ENCODE measurements around the gene POLR3A. TPM values are rescaled to one million over a fixed set of nuclear protein-coding genes. Genes with fewer than 3 reads are reported as not detected.

POLR3A gene
- total and polyA plus RNA-seq, 9 donors: 10.3 to 17.6 (median 13.7) TPM

GRCh38 chr10:78049851-78050250 is 20.5 kb upstream of the POLR3A start:
- no peaks in the 10 kb centered on the region for H3K9me3 ChIP-seq (replicated peaks; ENCODE audit: control insufficient read depth, low read depth, low read length)
- WGBS (ENCODE audit: insufficient coverage): no CpG with 5 or more reads among the region's 1 CpG
- peak; percentile 73 for DNase-seq
- H3K27ac ChIP-seq (ENCODE audit: low read length): no peak overlapping the region
- H3K4me1 ChIP-seq (ENCODE audit: control insufficient read depth, insufficient read depth, low read length): peaks cover 14% of the 10 kb centered on the region
- peaks cover 9% of the 10 kb centered on the region for H3K36me3 ChIP-seq (ENCODE audit: control insufficient read depth, insufficient read depth, low read length)
- H3K27me3 ChIP-seq (ENCODE audit: control insufficient read depth, insufficient read depth, low read length): no peaks in the 10 kb centered on the region
- H3K4me3 ChIP-seq (ENCODE audit: low read length): no peak overlapping the region

GRCh38 chr10:78047314-78047891 is 18.1 kb upstream of the POLR3A start:
- Histone ChIP-seq H3K36me3 (ENCODE audit: control insufficient read depth, insufficient read depth, low read length) (peaks cover 12% of the 10 kb centered on the region), H3K27ac (ENCODE audit: low read length) (no peak overlapping the region), H3K4me3 (ENCODE audit: low read length) (no peak overlapping the region), H3K9me3 (replicated peaks; ENCODE audit: control insufficient read depth, low read depth, low read length) (no peaks in the 10 kb centered on the region), H3K27me3 (ENCODE audit: control insufficient read depth, insufficient read depth, low read length) (no peaks in the 10 kb centered on the region), H3K4me1 (ENCODE audit: control insufficient read depth, insufficient read depth, low read length) (peaks cover 28% of the 10 kb centered on the region)
- DNase-seq: peak; percentile 91
- WGBS (ENCODE audit: insufficient coverage): 33% methylated on average over 9 of the region's 13 CpGs

- Histone ChIP-seq H3K27me3 (ENCODE audit: control insufficient read depth, insufficient read depth, low read length) (no peaks in the 10 kb centered on the region), H3K4me3 (ENCODE audit: low read length) (no peak overlapping the region)
- 77% methylated on average over 9 of the region's 10 CpGs for WGBS (ENCODE audit: insufficient coverage)
These were observed 17.5 kb upstream of the POLR3A start for GRCh38 chr10:78046711-78047269.

GRCh38 chr10:78045856-78046255 is 16.5 kb upstream of the POLR3A start:
- Histone ChIP-seq H3K4me3 (ENCODE audit: low read length) (no peak overlapping the region), H3K4me1 (ENCODE audit: control insufficient read depth, insufficient read depth, low read length) (peaks cover 39% of the 10 kb centered on the region), H3K9me3 (replicated peaks; ENCODE audit: control insufficient read depth, low read depth, low read length) (no peaks in the 10 kb centered on the region), H3K27ac (ENCODE audit: low read length) (no peak overlapping the region), H3K36me3 (ENCODE audit: control insufficient read depth, insufficient read depth, low read length) (peaks cover 27% of the 10 kb centered on the region), H3K27me3 (ENCODE audit: control insufficient read depth, insufficient read depth, low read length) (no peaks in the 10 kb centered on the region)
- no peak for DNase-seq
- 91% methylated on average over 7 of the region's 8 CpGs for WGBS (ENCODE audit: insufficient coverage)

More at GRCh38 chr10:78046711-78047269, 17.5 kb upstream of the POLR3A start:
- no peaks in the 10 kb centered on the region for H3K9me3 ChIP-seq (replicated peaks; ENCODE audit: control insufficient read depth, low read depth, low read length)
- H3K36me3 ChIP-seq (ENCODE audit: control insufficient read depth, insufficient read depth, low read length): peaks cover 18% of the 10 kb centered on the region
- no peak for DNase-seq
- no peak overlapping the region for H3K27ac ChIP-seq (ENCODE audit: low read length)
- H3K4me1 ChIP-seq (ENCODE audit: control insufficient read depth, insufficient read depth, low read length): peaks cover 33% of the 10 kb centered on the region

GRCh38 chr10:78045237-78045636 is 15.9 kb upstream of the POLR3A start:
- WGBS (ENCODE audit: insufficient coverage): 66% methylated on average over 8 of the region's 10 CpGs
- Histone ChIP-seq H3K4me3 (ENCODE audit: low read length) (no peak overlapping the region), H3K9me3 (replicated peaks; ENCODE audit: control insufficient read depth, low read depth, low read length) (no peaks in the 10 kb centered on the region), H3K4me1 (ENCODE audit: control insufficient read depth, insufficient read depth, low read length) (peaks cover 39% of the 10 kb centered on the region), H3K27ac (ENCODE audit: low read length) (no peak overlapping the region), H3K36me3 (ENCODE audit: control insufficient read depth, insufficient read depth, low read length) (peaks cover 30% of the 10 kb centered on the region), H3K27me3 (ENCODE audit: control insufficient read depth, insufficient read depth, low read length) (no peaks in the 10 kb centered on the region)
- DNase-seq: peak; percentile 43

- H3K36me3 ChIP-seq (ENCODE audit: control insufficient read depth, insufficient read depth, low read length): peaks cover 28% of the 10 kb centered on the region
- peaks cover 39% of the 10 kb centered on the region for H3K4me1 ChIP-seq (ENCODE audit: control insufficient read depth, insufficient read depth, low read length)
- H3K27ac ChIP-seq (ENCODE audit: low read length): no peak overlapping the region
- no peaks in the 10 kb centered on the region for H3K9me3 ChIP-seq (replicated peaks; ENCODE audit: control insufficient read depth, low read depth, low read length)
- no peaks in the 10 kb centered on the region for H3K27me3 ChIP-seq (ENCODE audit: control insufficient read depth, insufficient read depth, low read length)
- 58% methylated on average over 8 of the region's 10 CpGs for WGBS (ENCODE audit: insufficient coverage)
- DNase-seq: no peak
- H3K4me3 ChIP-seq (ENCODE audit: low read length): no peak overlapping the region
These were observed 15.4 kb upstream of the POLR3A start for GRCh38 chr10:78044699-78045098.

- DNase-seq: no peak
- no peaks in the 10 kb centered on the region for H3K27me3 ChIP-seq (ENCODE audit: control insufficient read depth, insufficient read depth, low read length)
- peaks cover 29% of the 10 kb centered on the region for H3K36me3 ChIP-seq (ENCODE audit: control insufficient read depth, insufficient read depth, low read length)
- no peak overlapping the region for H3K27ac ChIP-seq (ENCODE audit: low read length)
- H3K4me1 ChIP-seq (ENCODE audit: control insufficient read depth, insufficient read depth, low read length): peaks cover 39% of the 10 kb centered on the region
- no peaks in the 10 kb centered on the region for H3K9me3 ChIP-seq (replicated peaks; ENCODE audit: control insufficient read depth, low read depth, low read length)
- H3K4me3 ChIP-seq (ENCODE audit: low read length): no peak overlapping the region
These were observed 14.9 kb upstream of the POLR3A start for GRCh38 chr10:78044179-78044578.

- WGBS (ENCODE audit: insufficient coverage): 96% methylated on average over 4 of the region's 6 CpGs
- peaks cover 38% of the 10 kb centered on the region for H3K36me3 ChIP-seq (ENCODE audit: control insufficient read depth, insufficient read depth, low read length)
These were observed 13.4 kb upstream of the POLR3A start for GRCh38 chr10:78042752-78043104.

GRCh38 chr10:78042058-78042751 is 12.9 kb upstream of the POLR3A start:
- Histone ChIP-seq H3K4me3 (ENCODE audit: low read length) (no peak overlapping the region), H3K27ac (ENCODE audit: low read length) (peak overlapping the region; percentile 25), H3K36me3 (ENCODE audit: control insufficient read depth, insufficient read depth, low read length) (peaks cover 43% of the 10 kb centered on the region), H3K9me3 (replicated peaks; ENCODE audit: control insufficient read depth, low read depth, low read length) (no peaks in the 10 kb centered on the region), H3K27me3 (ENCODE audit: control insufficient read depth, insufficient read depth, low read length) (no peaks in the 10 kb centered on the region), H3K4me1 (ENCODE audit: control insufficient read depth, insufficient read depth, low read length) (peaks cover 37% of the 10 kb centered on the region)
- 43% methylated on average over 1 of the region's 2 CpGs for WGBS (ENCODE audit: insufficient coverage)
- DNase-seq: no peak

More at GRCh38 chr10:78042752-78043104, 13.4 kb upstream of the POLR3A start:
- no peak overlapping the region for H3K4me3 ChIP-seq (ENCODE audit: low read length)
- peaks cover 41% of the 10 kb centered on the region for H3K4me1 ChIP-seq (ENCODE audit: control insufficient read depth, insufficient read depth, low read length)
- no peak for DNase-seq
- no peaks in the 10 kb centered on the region for H3K9me3 ChIP-seq (replicated peaks; ENCODE audit: control insufficient read depth, low read depth, low read length)
- H3K27me3 ChIP-seq (ENCODE audit: control insufficient read depth, insufficient read depth, low read length): no peaks in the 10 kb centered on the region
- peak overlapping the region; percentile 25 for H3K27ac ChIP-seq (ENCODE audit: low read length)

- H3K27me3 ChIP-seq (ENCODE audit: control insufficient read depth, insufficient read depth, low read length): no peaks in the 10 kb centered on the region
- 61% methylated on average over 5 of the region's 5 CpGs for WGBS (ENCODE audit: insufficient coverage)
- H3K4me3 ChIP-seq (ENCODE audit: low read length): no peak overlapping the region
- H3K4me1 ChIP-seq (ENCODE audit: control insufficient read depth, insufficient read depth, low read length): peaks cover 36% of the 10 kb centered on the region
- H3K9me3 ChIP-seq (replicated peaks; ENCODE audit: control insufficient read depth, low read depth, low read length): no peaks in the 10 kb centered on the region
- DNase-seq: no peak
- peaks cover 51% of the 10 kb centered on the region for H3K36me3 ChIP-seq (ENCODE audit: control insufficient read depth, insufficient read depth, low read length)
- H3K27ac ChIP-seq (ENCODE audit: low read length): no peak overlapping the region
These were observed 12.1 kb upstream of the POLR3A start for GRCh38 chr10:78041170-78042057.
